ENCODE data around the gene ABCA2. TPM values are rescaled to one million over a fixed set of nuclear protein-coding genes. Genes with fewer than 3 reads are reported as not detected.

Gene ABCA2
- total and polyA plus RNA-seq, 9 of the 15 experiments (the other 6 are each of a cell fraction or from before 2014, with no cell fraction given): 0.69 to 16.3 (median 6.1) TPM; not detected in 2

DNA sequence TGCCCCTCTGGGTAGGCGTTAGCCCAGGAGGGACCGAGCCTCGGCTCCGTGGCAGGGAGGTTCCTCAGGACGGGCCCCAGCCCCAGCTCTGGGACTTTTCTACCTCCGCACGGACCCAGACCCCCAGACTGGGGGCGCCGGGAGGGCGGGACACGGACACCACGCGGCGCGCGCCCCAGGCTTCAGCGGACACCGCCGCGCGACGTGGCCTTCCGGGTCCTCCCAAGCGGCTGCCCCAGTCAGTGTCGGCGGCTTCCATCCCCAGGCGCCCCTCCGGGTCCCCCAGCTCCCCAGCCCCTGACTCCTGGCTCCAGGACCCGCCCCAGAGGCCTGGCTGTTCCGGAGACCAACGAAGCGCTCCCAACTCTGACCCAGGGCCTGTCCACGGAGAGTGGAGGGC, 42.2 kb downstream of the ABCA2 start:
- no peaks in the 10 kb centered on the region for H3K9me1 ChIP-seq (ENCODE audit: control insufficient read depth, insufficient read depth, low read length)
- CTCF ChIA-PET (ENCODE audit: low intra/inter-chr PET ratio): no interaction called here
- no peak for FAIRE-seq
- TF ChIP-seq, protein P1, sequence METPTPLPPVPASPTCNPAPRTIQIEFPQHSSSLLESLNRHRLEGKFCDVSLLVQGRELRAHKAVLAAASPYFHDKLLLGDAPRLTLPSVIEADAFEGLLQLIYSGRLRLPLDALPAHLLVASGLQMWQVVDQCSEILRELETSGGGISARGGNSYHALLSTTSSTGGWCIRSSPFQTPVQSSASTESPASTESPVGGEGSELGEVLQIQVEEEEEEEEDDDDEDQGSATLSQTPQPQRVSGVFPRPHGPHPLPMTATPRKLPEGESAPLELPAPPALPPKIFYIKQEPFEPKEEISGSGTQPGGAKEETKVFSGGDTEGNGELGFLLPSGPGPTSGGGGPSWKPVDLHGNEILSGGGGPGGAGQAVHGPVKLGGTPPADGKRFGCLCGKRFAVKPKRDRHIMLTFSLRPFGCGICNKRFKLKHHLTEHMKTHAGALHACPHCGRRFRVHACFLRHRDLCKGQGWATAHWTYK (CRISPR knock-in tag; IDR thresholded peaks at IDR 0.05): no peak
- TF ChIP-seq ARHGAP35 (IDR thresholded peaks at IDR 0.05; ENCODE audit: partially characterized antibody) (no peak), RBM34 (IDR thresholded peaks at IDR 0.05; ENCODE audit: borderline replicate concordance, insufficient read depth, low read length) (no peak), RBM25 (IDR thresholded peaks at IDR 0.05; ENCODE audit: low read depth, low read length, severe bottlenecking) (no peak), PRMT5 (CRISPR knock-in tag; IDR thresholded peaks at IDR 0.05) (no peak), FOXA3 (CRISPR knock-in tag; conservative IDR thresholded peaks at IDR 0.05 in 1 of 2, IDR thresholded peaks at IDR 0.05 in 1 of 2) (no peak), DDX20 (tag; IDR thresholded peaks at IDR 0.05; ENCODE audit: low read depth) (no peak), KAT2B (IDR thresholded peaks at IDR 0.05; ENCODE audit: low read depth, low read length) (no peak), FOXM1 (IDR thresholded peaks at IDR 0.05; ENCODE audit: low read depth) (no peak), FOXM1 (CRISPR knock-in tag; IDR thresholded peaks at IDR 0.05; ENCODE audit: low read depth) (no peak), NELFE (IDR thresholded peaks at IDR 0.05; ENCODE audit: insufficient read depth, insufficient read length) (no peak), CBX8 (IDR thresholded peaks at IDR 0.05; ENCODE audit: borderline replicate concordance, extremely low read depth, low read depth, low read length, poor library complexity, severe bottlenecking) (no peak), FOS (IDR thresholded peaks at IDR 0.05; ENCODE audit: extremely low read depth, insufficient read length) (no peak), SP2 (IDR thresholded peaks at IDR 0.05; ENCODE audit: extremely low read depth, low read depth, low read length, poor library complexity, severe bottlenecking) (no peak)
- TF ChIP-seq, protein P2, sequence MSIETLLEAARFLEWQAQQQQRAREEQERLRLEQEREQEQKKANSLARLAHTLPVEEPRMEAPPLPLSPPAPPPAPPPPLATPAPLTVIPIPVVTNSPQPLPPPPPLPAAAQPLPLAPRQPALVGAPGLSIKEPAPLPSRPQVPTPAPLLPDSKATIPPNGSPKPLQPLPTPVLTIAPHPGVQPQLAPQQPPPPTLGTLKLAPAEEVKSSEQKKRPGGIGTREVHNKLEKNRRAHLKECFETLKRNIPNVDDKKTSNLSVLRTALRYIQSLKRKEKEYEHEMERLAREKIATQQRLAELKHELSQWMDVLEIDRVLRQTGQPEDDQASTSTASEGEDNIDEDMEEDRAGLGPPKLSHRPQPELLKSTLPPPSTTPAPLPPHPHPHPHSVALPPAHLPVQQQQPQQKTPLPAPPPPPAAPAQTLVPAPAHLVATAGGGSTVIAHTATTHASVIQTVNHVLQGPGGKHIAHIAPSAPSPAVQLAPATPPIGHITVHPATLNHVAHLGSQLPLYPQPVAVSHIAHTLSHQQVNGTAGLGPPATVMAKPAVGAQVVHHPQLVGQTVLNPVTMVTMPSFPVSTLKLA (conservative IDR thresholded peaks at IDR 0.05): no peak
- TF ChIP-seq, protein P3, sequence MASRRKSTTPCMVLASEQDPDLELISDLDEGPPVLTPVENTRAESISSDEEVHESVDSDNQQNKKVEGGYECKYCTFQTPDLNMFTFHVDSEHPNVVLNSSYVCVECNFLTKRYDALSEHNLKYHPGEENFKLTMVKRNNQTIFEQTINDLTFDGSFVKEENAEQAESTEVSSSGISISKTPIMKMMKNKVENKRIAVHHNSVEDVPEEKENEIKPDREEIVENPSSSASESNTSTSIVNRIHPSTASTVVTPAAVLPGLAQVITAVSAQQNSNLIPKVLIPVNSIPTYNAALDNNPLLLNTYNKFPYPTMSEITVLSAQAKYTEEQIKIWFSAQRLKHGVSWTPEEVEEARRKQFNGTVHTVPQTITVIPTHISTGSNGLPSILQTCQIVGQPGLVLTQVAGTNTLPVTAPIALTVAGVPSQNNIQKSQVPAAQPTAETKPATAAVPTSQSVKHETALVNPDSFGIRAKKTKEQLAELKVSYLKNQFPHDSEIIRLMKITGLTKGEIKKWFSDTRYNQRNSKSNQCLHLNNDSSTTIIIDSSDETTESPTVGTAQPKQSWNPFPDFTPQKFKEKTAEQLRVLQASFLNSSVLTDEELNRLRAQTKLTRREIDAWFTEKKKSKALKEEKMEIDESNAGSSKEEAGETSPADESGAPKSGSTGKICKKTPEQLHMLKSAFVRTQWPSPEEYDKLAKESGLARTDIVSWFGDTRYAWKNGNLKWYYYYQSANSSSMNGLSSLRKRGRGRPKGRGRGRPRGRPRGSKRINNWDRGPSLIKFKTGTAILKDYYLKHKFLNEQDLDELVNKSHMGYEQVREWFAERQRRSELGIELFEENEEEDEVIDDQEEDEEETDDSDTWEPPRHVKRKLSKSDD (conservative IDR thresholded peaks at IDR 0.05; ENCODE audit: low read length): no peak

More for the DNA sequence above, 42.2 kb downstream of the ABCA2 start:
- no peaks in the 10 kb centered on the region for H3K27me3 ChIP-seq (ENCODE audit: control insufficient read depth in 2 of 2, insufficient read depth in 2 of 2, low read length in 2 of 2)
- H3K9ac ChIP-seq (ENCODE audit: insufficient read depth in 1 of 2, low read depth in 2 of 2, low read length in 2 of 2): no peak overlapping the region
- H3K4me3 ChIP-seq: no peak overlapping the region
- no peaks in the 10 kb centered on the region for H3K79me2 ChIP-seq (ENCODE audit: control insufficient read depth, insufficient read depth, low read length)
- no peaks in the 10 kb centered on the region for H3K36me3 ChIP-seq (ENCODE audit: control insufficient read depth, insufficient read depth, low read length)
- DNase-seq (ENCODE audit: extremely low read depth in 1 of 4, low spot score in 3 of 4) (no peak), ATAC-seq (no peak)
- H3K27ac ChIP-seq (ENCODE audit: extremely low read depth, low read depth, low read length): no peak overlapping the region
- no peaks in the 10 kb centered on the region for H4K20me1 ChIP-seq (replicated peaks; ENCODE audit: control insufficient read depth, insufficient read depth, low read length)
- 73% methylated on average over 11 of the region's 33 CpGs for WGBS (ENCODE audit: insufficient coverage, low coverage, missing lambda C conversion rate)
- peaks cover 1% of the 10 kb centered on the region for H3K9me3 ChIP-seq (replicated peaks; ENCODE audit: control insufficient read depth, insufficient read depth, low read depth, low read length)
- POLR2A ChIA-PET: no interaction called here
- no TSS peak for BruUV-seq (replicated peaks)
- intact Hi-C loops (cut with micrococcal nuclease) (no loop called here), in situ Hi-C loops (cut with MboI) (no loop called here)
- H2AFZ ChIP-seq (ENCODE audit: low read depth, low read length): no peak overlapping the region
- H3K4me2 ChIP-seq (ENCODE audit: insufficient read depth, low read length): no peak overlapping the region
- peaks cover 0 to 50% of the 10 kb centered on the region in 2 experiments; a peak in 4 of 5 replicates for H3K4me1 ChIP-seq (replicated peaks in 1 of 2; ENCODE audit: control insufficient read depth in 2 of 2, insufficient read depth in 2 of 2, low read length in 2 of 2)
